IPS-18c (cell line): ENCODE results near the gene TMEM147.

Experiments
- H3K4me3 ChIP-seq: 2 replicates; pipeline ENCODE4 v1.7.0; 2013; ENCODE audit warnings: low read depth, mild to moderate bottlenecking, low read length, moderate library complexity; ENCODE audit not compliant: insufficient read depth
- H3K9me3 ChIP-seq: one replicate; pipeline ENCODE4 v1.6.1; 2013; ENCODE audit warnings: mild to moderate bottlenecking, low read length, moderate library complexity; ENCODE audit not compliant: control insufficient read depth, insufficient read depth

TMEM147 gene

GRCh38 chr19:35514282-35514809 is 31.1 kb upstream of the TMEM147 start:
- no peaks in the 10 kb centered on the region for H3K9me3 ChIP-seq
- peak overlapping the region; percentile 32 for H3K4me3 ChIP-seq

- Histone ChIP-seq H3K4me3 (no peak overlapping the region), H3K9me3 (no peaks in the 10 kb centered on the region)
These were observed 29.1 kb upstream of the TMEM147 start for GRCh38 chr19:35516310-35516709.

- H3K4me3 ChIP-seq, result no peak overlapping the region
- H3K9me3 ChIP-seq, result no peaks in the 10 kb centered on the region
These were observed 28.1 kb upstream of the TMEM147 start for GRCh38 chr19:35517342-35517741.

- no peaks in the 10 kb centered on the region for H3K9me3 ChIP-seq
- H3K4me3 ChIP-seq, result no peak overlapping the region
These were observed 27.1 kb upstream of the TMEM147 start for GRCh38 chr19:35518313-35518712.

GRCh38 chr19:35519291-35519690 is 26.1 kb upstream of the TMEM147 start:
- Histone ChIP-seq H3K9me3 (no peaks in the 10 kb centered on the region), H3K4me3 (no peak overlapping the region)

- H3K4me3 ChIP-seq, result no peak overlapping the region
These were observed 24.2 kb upstream of the TMEM147 start for GRCh38 chr19:35521124-35521743.

GRCh38 chr19:35522745-35523327 is 22.6 kb upstream of the TMEM147 start:
- Histone ChIP-seq H3K4me3 (no peak overlapping the region), H3K9me3 (no peaks in the 10 kb centered on the region)

More at GRCh38 chr19:35521124-35521743, 24.2 kb upstream of the TMEM147 start:
- no peaks in the 10 kb centered on the region for H3K9me3 ChIP-seq

GRCh38 chr19:35524181-35524837 is 21.1 kb upstream of the TMEM147 start:
- no peaks in the 10 kb centered on the region for H3K9me3 ChIP-seq
- peak overlapping the region; percentile 5; the same call in 1 of the 2 replicates for H3K4me3 ChIP-seq

- Histone ChIP-seq H3K4me3 (no peak overlapping the region), H3K9me3 (no peaks in the 10 kb centered on the region)
These were observed 19.6 kb upstream of the TMEM147 start for GRCh38 chr19:35525873-35526272.

GRCh38 chr19:35528218-35529038 is 17.0 kb upstream of the TMEM147 start, which contains the start of gene SBSN:
Gene SBSN, minus strand, starts transcription at chr19:35528311. Its CDS starts 30 bp downstream, at chr19:35528281.
- Histone ChIP-seq H3K4me3 (no peak within 1 kb of the TSS), H3K9me3 (peaks cover 2% of the 10 kb centered on the region)

GRCh38 chr19:35529241-35530218 is 15.9 kb upstream of the TMEM147 start:
- H3K9me3 ChIP-seq, result peaks cover 2% of the 10 kb centered on the region
- H3K4me3 ChIP-seq, result no peak overlapping the region

- Histone ChIP-seq H3K4me3 (no peak overlapping the region), H3K9me3 (peaks cover 2% of the 10 kb centered on the region)
These were observed 14.1 kb upstream of the TMEM147 start for GRCh38 chr19:35531291-35531690.

- Histone ChIP-seq H3K9me3 (peaks cover 2% of the 10 kb centered on the region), H3K4me3 (no peak within 1 kb of the TSS)
These were observed 12.1 kb upstream of the TMEM147 start, which contains the start of gene GAPDHS for GRCh38 chr19:35533201-35533821. Gene GAPDHS, plus strand, starts transcription at chr19:35533456. Its CDS starts 72 bp downstream, at chr19:35533528.

GRCh38 chr19:35533822-35534392 is 11.5 kb upstream of the TMEM147 start:
- H3K4me3 ChIP-seq, result no peak overlapping the region

GRCh38 chr19:35534803-35535480 is 10.5 kb upstream of the TMEM147 start:
- no peak overlapping the region for H3K4me3 ChIP-seq
- H3K9me3 ChIP-seq, result peaks cover 2% of the 10 kb centered on the region

More at GRCh38 chr19:35533822-35534392, 11.5 kb upstream of the TMEM147 start:
- peaks cover 2% of the 10 kb centered on the region for H3K9me3 ChIP-seq
